Limb (tissue), 2 donors: ENCODE measurements around the gene ADAMTS14.

Experiments
- DNase-seq, 2 donors: peaks; one replicate each; pipeline ENCODE4 v3.0.0-alpha.2; 2016; ENCODE audit errors: extremely low spot score in 2 of 2

The ADAMTS14 gene

GRCh38 chr10:70692043-70692603 is 19.8 kb downstream of the ADAMTS14 start:
- DNase-seq, result no peak

DNA sequence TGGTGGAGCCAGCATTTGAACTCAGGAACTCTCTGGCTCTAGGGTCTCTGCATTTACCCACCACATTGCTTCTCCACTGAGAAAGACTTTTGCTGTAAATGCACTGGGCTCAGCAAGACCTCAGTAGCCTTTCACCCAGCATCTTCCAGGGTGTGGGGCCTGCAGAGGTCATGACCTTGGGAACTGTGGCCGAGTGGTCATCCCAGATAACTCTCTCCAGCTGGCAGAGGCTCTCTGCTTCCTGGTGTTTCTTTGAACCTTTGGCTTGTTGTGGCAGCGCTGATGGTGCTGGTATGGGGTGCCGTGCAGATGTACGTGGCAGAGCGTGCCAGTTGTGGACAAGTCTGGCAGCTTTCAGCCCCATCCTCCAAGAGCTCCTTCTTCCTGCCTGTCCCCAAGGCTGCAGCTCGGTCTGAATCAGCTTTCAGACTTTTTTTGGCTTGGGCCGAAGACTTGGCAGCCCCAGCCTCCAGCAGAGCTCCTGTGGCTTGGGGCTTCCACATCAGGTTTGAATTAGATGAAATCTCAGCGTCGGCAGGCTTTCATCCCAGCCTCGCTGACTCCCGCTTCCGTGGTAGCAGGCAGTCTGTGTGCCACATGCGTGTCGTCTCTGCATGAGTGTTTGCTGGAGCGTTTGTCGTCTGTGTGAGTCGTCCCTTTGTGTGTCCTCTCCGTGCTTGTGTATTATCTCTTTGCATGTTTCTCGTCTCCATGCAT is 21.5 kb downstream of the ADAMTS14 start:
- peak; percentile 73 to 85 for DNase-seq

GRCh38 chr10:70694418-70695141 is 22.3 kb downstream of the ADAMTS14 start:
- no peak for DNase-seq

GRCh38 chr10:70695241-70696030 is 23.1 kb downstream of the ADAMTS14 start:
- no peak for DNase-seq

GRCh38 chr10:70698211-70698610 is 25.9 kb downstream of the ADAMTS14 start:
- no peak for DNase-seq

DNA sequence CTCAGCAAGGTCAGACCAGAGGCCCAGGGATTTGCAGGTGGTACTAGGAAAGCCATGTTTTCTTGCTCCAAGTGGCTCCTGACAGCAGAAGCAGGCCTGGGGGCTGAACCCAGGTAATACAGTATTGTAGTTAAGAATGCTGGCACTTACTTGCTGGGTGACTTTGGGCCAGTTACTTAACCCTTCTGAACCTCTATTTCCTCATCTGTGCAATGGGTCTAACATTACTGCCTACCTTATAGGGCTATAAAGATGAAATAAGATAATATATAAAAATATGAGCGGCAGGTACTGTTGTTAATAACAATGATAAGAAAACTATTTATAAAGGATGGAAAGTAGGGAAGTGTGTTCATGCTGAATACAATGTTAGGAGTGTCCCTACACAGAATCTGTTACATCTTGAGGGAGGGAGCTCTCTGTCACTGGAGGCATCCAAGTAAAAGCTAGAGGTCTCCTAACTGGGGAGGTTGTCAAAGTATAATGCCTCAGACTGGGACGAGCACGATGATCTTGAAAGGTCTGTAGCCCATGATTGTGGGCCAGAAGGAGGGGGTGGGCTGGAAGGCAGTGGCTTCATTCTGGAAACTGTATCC is 26.9 kb downstream of the ADAMTS14 start:
- no peak for DNase-seq

- DNase-seq, result no peak
Observed at GRCh38 chr10:70699659-70700174, 27.4 kb downstream of the ADAMTS14 start.

DNA sequence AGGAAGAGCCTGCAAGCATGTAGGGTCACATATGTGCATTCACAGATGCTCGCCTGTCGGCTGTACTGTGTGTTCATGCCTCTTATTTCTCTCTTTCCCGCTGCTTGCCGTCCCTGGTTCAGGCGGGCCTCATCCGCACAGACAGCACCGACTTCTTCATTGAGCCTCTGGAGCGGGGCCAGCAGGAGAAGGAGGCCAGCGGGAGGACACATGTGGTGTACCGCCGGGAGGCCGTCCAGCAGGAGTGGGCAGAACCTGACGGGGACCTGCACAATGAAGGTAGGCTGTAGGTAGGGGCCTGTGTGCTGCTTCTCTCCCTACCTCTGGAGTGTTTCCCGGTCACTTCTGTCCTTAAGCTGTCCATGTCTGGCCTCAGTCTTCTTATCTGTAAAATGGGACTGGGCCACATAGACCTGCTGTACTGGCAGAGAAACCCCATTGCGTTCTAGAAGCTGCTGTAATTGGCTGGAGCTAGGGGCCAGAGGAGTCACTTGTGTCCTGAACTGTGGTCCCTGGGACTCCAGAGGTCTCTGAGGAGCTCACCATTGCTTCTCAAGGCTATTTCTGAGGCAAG is 30.0 kb downstream of the ADAMTS14 start:
- DNase-seq, result peak in 1 of 2 donors; percentile 54

GRCh38 chr10:70704211-70704610 is 31.9 kb downstream of the ADAMTS14 start:
- DNase-seq, result no peak

- no peak for DNase-seq
Observed at GRCh38 chr10:70705121-70705861, 33.0 kb downstream of the ADAMTS14 start.

DNA sequence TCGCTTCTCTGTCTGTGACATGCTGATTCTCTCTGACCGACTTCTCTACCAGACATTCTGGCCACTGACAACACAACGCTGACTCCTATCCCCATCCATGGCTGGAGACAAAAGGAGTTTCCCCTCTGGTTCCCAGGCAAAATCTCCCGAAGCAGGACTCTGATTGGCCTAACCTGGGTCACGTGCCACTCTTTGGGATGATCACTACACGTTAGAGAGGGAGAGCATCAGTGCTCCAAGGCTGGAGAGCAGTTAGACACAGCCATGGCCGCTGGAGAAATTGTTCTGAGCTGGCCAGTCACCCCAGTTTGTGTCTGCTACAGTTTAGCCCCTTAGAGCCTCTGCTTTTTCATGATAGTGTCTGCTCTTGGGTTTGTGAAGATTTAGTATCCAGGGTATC is 38.9 kb downstream of the ADAMTS14 start:
- no peak for DNase-seq

- DNase-seq, result no peak
Observed at GRCh38 chr10:70711911-70712310, 39.6 kb downstream of the ADAMTS14 start.

GRCh38 chr10:70714245-70714644 is 41.9 kb downstream of the ADAMTS14 start:
- no peak for DNase-seq

DNA sequence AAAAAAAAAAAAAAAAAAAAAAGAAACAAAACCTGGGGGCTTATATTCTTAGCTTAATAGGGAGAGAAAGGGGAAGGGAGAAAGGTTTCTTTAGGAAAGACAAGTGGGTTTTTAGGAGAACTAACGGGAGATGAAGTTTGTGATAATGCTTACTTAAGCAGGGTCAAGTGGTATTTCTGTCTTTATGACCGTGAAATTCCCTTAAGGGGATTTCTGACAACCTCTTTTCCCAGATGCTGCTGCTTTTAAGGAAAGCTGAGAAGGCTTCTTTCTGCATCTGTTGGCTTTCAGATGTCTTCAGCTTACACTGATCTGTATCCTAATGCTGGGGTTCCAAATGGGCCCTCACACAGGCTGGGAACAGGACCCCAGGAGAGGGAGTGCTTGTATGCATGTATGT is 42.6 kb downstream of the ADAMTS14 start:
- no peak for DNase-seq

- no peak for DNase-seq
Observed at GRCh38 chr10:70715853-70716795, 43.8 kb downstream of the ADAMTS14 start.

DNA sequence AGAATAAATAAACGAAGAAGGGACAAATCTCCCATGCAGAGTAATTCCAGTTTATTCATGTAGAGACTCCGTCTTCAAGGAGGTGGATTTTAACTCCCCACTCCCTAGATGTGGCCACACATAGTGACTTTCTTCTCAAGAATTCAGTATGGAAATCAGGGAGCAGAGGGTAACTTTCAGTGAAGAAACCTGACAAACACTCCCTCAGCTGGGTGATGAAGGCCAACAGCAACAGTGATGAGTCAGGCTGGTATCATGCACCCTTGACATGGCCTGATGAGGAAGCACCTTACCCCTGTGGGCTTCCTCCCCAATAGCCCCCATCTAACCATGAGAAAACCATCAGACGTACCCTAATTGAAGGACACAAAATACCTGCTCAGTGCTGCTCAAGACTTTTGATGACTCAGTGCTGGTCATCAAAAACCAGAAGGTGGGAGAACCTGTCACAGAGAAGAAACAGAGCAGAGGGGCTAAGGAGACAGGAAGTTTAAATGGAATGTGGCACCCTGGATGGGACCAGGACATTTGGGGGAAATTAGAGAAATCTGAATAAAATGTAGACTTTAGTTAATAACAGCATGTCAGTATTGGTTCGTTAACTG is 50.6 kb downstream of the ADAMTS14 start:
- no peak for DNase-seq

DNA sequence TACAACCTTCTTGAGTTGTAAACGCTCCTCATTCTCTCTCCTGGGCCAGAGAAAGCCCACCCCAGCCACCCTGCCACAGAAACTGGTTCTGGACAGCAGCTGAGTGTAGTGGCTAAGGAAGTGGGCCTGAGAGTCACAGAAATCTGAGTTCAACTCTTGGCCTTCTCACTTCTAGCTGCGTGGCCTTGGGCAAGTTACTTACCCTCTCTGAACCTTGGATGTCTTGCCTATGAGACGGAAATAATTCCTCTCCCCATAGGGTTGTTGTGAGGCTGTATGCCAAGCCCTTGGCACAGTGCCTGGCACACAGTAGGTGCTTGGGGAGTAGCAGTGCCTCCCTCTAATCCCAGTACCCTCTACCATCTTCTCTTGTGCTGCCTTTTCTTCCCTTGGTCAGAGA is 51.5 kb downstream of the ADAMTS14 start:
- DNase-seq, result no peak

DNA sequence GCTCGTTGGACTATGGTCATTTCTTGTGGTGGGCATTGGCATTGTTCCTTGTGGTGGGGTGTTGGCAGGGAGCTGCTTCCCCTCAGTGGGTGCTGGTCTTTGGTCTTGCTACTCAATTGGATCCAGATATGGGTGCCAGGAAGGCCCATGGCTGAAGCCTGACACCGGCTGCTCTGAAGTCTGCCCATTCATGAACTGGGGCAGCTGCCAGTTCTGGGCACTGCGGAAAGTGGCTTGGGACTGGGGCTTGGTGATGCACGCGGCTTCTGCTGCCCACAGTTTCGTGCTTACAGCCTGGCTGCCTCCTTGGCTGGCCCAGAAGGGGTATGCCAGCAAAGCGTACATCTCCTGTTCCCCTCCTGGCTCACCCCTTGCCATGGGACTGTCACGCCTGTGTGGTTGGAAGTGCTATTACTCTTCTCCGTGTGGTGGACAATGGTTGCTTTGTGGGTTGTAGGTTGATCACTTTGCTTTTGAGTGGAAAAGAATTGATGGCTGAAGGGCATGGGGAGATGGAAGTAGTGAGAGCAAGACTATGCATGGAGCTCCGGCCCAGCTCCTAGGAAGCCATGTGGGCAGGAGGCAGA is 54.7 kb downstream of the ADAMTS14 start:
- no peak for DNase-seq
